Uterus (tissue), 2 donors: ENCODE data around the gene WWOX.

ENCODE experiments used
- CTCF ChIP-seq, 4 experiments: fragments of 200-600 bp in 2 of 4; fragments of 450-650 bp in 2 of 4; sonication (generic) in 2 of 4; IDR thresholded peaks; one replicate each; pipeline ENCODE4 v1.5.1; 2016 to 2019; ENCODE audit warnings: antibody characterized with exemption in 4 of 4, mild to moderate bottlenecking in 2 of 4, moderate library complexity in 1 of 4
- POLR2A ChIP-seq, 2 donors: fragments of 450-650 bp; IDR thresholded peaks; one replicate each; pipeline ENCODE4 v1.6.1; 2016; ENCODE audit warnings: antibody characterized with exemption in 2 of 2, mild to moderate bottlenecking in 1 of 2, moderate library complexity in 1 of 2

GRCh38 chr16:79006206-79006605 is 906.8 kb downstream of the WWOX start:
- no peak for TF ChIP-seq POLR2A (IDR thresholded peaks at IDR 0.05)
- no peak for TF ChIP-seq CTCF (IDR thresholded peaks at IDR 0.05)
